Measurements from ENCODE around the gene ZBTB7C. TPM values are rescaled to one million over a fixed set of nuclear protein-coding genes. Genes with fewer than 3 reads are reported as not detected.
A peak's percentile ranks its signal among the peaks of the same experiment; 100 is the strongest.

The ZBTB7C gene
- total and polyA plus RNA-seq, 2 experiments from 2014 or later, result 2.3 to 5.5 TPM

- H3K36me3 ChIP-seq, result no peaks in the 10 kb centered on the region
- H3K9me3 ChIP-seq (ENCODE audit: low read depth), result no peaks in the 10 kb centered on the region
- TF ChIP-seq, protein P1, sequence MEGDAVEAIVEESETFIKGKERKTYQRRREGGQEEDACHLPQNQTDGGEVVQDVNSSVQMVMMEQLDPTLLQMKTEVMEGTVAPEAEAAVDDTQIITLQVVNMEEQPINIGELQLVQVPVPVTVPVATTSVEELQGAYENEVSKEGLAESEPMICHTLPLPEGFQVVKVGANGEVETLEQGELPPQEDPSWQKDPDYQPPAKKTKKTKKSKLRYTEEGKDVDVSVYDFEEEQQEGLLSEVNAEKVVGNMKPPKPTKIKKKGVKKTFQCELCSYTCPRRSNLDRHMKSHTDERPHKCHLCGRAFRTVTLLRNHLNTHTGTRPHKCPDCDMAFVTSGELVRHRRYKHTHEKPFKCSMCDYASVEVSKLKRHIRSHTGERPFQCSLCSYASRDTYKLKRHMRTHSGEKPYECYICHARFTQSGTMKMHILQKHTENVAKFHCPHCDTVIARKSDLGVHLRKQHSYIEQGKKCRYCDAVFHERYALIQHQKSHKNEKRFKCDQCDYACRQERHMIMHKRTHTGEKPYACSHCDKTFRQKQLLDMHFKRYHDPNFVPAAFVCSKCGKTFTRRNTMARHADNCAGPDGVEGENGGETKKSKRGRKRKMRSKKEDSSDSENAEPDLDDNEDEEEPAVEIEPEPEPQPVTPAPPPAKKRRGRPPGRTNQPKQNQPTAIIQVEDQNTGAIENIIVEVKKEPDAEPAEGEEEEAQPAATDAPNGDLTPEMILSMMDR (IDR thresholded peaks at IDR 0.05; ENCODE audit: low read depth, low read length), result no peak
- DNase-seq (ENCODE audit: low read depth in 1 of 2, low spot score in 1 of 2), result peak in 1 of 2 donors; percentile 44
- peaks cover 4% of the 10 kb centered on the region for H3K4me1 ChIP-seq (ENCODE audit: low read depth)
- no peak overlapping the region for H3K27ac ChIP-seq
- H3K27me3 ChIP-seq, result peaks cover 67% of the 10 kb centered on the region
- no peak overlapping the region for H3K4me3 ChIP-seq
Observed at GRCh38 chr18:48133671-48134251, 275.4 kb downstream of the ZBTB7C start.

DNA sequence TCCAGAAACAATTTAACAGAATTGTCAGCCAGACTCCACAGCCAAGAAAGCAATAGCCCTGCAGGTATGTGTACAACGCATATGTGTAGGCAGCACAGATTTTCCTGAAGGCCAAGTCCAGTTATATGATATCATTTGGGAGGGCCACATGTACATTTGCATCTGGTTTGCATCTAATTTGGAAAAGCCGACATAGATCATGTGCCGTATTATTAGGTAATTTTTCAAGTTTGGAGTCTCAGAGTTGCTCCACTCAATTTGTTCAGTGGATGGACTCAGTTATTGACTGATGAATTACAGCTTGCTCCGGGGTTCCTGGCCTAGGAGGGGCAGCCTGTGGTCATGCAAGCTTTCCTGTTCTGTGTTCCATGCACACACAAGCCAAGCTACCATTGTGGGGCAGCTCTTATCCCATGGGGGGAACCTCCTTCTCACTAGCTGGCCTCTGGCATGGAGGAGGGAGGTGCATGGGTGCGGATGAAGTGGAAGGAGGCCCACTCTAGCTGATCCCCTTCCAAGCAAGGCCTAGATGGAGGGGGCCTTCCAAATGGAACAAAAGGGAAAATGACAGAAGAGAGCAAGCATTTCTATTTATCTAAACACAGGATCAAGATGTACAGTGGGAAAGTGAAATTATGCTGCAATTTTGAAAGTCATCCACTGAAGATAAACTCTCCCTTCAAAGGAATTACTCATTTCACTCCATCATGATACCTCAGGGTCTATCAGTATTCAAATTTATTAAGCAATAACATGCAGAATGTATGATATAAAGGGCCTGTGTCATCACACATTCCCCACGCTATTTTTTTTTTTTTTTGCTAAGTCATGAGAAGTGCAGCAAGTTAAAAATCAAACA is 276.2 kb downstream of the ZBTB7C start:
- Histone ChIP-seq H3K4me1 (ENCODE audit: low read depth) (peaks cover 4% of the 10 kb centered on the region), H3K36me3 (no peaks in the 10 kb centered on the region), H3K27ac (no peak overlapping the region), H3K27me3 (peaks cover 60% of the 10 kb centered on the region), H3K9me3 (ENCODE audit: low read depth) (no peaks in the 10 kb centered on the region), H3K4me3 (no peak overlapping the region)
- TF ChIP-seq, protein P1 (IDR thresholded peaks at IDR 0.05; ENCODE audit: low read depth, low read length), result no peak
- peak in 1 of 2 donors; percentile 25 for DNase-seq (ENCODE audit: low read depth in 1 of 2, low spot score in 1 of 2)

DNA sequence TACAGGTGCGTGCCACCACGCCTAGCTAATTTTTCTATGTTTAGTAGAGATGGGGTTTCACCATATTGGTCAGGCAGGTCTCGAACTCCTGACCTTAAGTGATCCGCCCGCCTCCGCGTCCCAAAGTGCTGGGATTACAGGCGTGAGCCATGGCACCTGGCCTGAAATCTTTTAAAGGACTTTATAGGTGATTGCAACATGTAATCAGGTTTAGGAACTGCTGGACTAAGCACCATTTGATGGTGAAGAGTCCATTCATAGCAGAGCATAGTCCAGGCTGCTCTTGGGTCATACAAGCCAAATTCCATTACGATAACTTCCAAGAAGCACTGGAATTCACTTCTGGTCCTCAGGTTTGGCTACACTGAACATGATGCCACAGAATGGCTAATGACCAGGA is 278.1 kb downstream of the ZBTB7C start:
- Histone ChIP-seq H3K27me3 (peaks cover 40% of the 10 kb centered on the region), H3K4me3 (no peak overlapping the region), H3K36me3 (no peaks in the 10 kb centered on the region), H3K9me3 (ENCODE audit: low read depth) (no peaks in the 10 kb centered on the region), H3K27ac (no peak overlapping the region), H3K4me1 (ENCODE audit: low read depth) (no peaks in the 10 kb centered on the region)
- TF ChIP-seq, protein P1 (IDR thresholded peaks at IDR 0.05; ENCODE audit: low read depth, low read length), result no peak
- no peak for DNase-seq (ENCODE audit: low read depth in 1 of 2, low spot score in 1 of 2)

DNA sequence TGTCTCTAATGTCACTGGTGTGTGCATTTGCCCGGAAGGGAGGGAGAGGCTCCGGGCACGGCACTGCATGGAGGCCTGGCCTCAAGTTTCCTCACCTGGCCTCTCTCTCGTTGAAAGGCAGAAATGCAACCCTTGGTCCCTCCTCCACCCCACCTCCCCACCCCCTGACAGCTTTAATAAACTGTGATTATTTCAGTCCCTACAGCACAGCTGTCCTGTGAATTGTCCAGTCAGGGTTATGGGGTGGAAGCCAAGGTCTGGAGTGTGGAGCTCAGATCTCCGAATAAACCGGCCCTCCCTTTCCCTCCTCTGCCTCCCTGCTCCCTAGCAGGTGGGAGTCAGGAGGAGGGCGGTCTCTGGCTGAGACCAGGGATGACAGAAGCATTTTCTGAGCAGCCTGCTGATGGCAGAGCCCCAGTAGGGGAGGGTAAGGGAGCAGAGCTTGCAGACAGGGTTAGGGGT is 279.5 kb downstream of the ZBTB7C start:
- TF ChIP-seq, protein P1 (IDR thresholded peaks at IDR 0.05; ENCODE audit: low read depth, low read length), result no peak
- H3K9me3 ChIP-seq (ENCODE audit: low read depth), result no peaks in the 10 kb centered on the region
- H3K4me3 ChIP-seq, result no peak overlapping the region
- peaks cover 26% of the 10 kb centered on the region for H3K27me3 ChIP-seq
- H3K27ac ChIP-seq, result no peak overlapping the region
- H3K36me3 ChIP-seq, result no peaks in the 10 kb centered on the region
- H3K4me1 ChIP-seq (ENCODE audit: low read depth), result no peaks in the 10 kb centered on the region
- no peak for DNase-seq (ENCODE audit: low read depth in 1 of 2, low spot score in 1 of 2)

- TF ChIP-seq, protein P1 (IDR thresholded peaks at IDR 0.05; ENCODE audit: low read depth, low read length), result no peak
- peaks cover 12% of the 10 kb centered on the region for H3K27me3 ChIP-seq
Observed at GRCh38 chr18:48127606-48128005, 281.6 kb downstream of the ZBTB7C start.

More at GRCh38 chr18:48127606-48128005, 281.6 kb downstream of the ZBTB7C start:
- no peak overlapping the region for H3K27ac ChIP-seq
- H3K4me3 ChIP-seq, result no peak overlapping the region
- no peaks in the 10 kb centered on the region for H3K36me3 ChIP-seq
- DNase-seq (ENCODE audit: low read depth in 1 of 2, low spot score in 1 of 2), result no peak
- no peaks in the 10 kb centered on the region for H3K9me3 ChIP-seq (ENCODE audit: low read depth)
- no peaks in the 10 kb centered on the region for H3K4me1 ChIP-seq (ENCODE audit: low read depth)

All from cardiac muscle cell (in vitro differentiated cells and primary cell).